Activated CD8-positive, alpha-beta memory T cell treated with anti-CD3 and anti-CD28 coated beads, Interleukin-2, amount 50 U/mL, for 48 hours (primary cell): ENCODE measurements around the gene RGS9.
"Not testable (repeated sequence)": the region's sequence is repeated elsewhere in the genome, so short reads cannot be mapped to it uniquely, and the experiment has no call there.

ENCODE experiments used
- DNase-seq: peaks from one replicate; pipeline ENCODE4 v3.0.0-alpha.2; 2020

Gene RGS9

DNA sequence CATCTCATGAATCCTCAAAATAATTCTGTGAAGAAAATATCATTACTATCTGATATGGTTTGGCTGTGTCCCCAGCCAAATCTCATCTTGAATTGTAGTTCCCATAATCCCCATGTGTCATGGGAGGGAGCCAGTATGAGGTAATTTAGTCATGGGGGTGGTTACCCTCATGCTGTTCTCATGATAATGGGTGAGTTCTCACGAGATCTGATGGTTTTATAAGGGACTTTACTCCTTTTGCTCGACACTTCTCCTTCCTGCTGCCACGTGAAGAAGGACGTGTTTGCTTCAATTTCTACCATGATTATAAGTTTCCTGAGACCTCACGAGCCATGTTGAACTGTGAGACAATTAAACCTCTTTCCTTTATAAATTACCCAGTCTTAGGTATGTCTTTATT is 20.7 kb upstream of the RGS9 start:
- not testable (repeated sequence) for DNase-seq

DNA sequence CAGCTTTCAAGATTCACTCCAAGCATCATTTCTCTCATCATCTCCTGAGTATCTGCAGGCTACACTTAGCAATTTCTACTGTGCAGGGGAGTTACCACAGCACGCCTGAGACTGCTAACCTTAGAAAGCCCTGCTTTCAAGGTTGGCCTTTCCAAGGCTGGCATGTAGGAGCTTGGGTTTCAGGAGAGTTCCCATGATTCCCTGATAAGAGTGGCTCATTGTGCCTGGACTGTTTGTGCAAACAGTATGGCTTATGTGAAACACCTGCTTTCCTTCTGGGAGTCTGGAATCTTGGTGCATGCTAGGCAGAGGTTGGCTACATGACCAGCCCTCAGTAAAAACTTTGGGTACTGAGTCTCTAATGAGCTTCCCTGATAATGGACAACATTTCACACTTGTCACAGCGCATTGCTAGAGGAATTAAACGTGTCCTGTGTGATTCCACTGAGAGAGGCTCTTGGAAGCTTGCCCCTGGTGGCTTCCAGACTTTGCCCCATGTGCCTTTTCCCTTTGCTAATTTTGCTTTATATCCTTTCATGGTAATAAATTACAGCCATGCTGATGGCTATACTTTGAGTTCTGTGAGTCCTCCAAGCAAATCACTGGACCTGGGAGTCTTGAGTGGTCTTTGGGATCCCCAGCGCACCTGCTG is 19.7 kb upstream of the RGS9 start:
- DNase-seq = no peak

DNA sequence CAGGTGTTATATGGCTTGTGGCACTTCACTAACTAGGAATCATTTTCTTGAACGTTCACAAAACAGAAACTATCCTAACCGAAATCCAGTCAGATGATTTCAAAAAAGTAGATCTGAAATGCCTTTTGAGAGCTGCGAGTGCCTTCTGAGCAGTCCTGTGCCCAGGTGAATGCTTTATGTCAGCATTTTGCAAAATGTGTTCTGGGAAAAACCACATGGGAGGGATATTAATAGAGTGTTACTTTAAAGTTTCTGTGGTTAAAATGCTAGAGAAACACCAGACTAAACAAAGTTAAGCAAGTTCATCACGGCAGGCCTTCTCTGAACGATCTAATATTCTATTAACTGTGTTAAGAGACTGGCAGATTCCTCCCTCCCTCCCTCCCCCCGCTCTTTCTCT is 15.8 kb upstream of the RGS9 start:
- no peak for DNase-seq

GRCh38 chr17:65121916-65122806 is 15.0 kb upstream of the RGS9 start:
- no peak for DNase-seq

DNA sequence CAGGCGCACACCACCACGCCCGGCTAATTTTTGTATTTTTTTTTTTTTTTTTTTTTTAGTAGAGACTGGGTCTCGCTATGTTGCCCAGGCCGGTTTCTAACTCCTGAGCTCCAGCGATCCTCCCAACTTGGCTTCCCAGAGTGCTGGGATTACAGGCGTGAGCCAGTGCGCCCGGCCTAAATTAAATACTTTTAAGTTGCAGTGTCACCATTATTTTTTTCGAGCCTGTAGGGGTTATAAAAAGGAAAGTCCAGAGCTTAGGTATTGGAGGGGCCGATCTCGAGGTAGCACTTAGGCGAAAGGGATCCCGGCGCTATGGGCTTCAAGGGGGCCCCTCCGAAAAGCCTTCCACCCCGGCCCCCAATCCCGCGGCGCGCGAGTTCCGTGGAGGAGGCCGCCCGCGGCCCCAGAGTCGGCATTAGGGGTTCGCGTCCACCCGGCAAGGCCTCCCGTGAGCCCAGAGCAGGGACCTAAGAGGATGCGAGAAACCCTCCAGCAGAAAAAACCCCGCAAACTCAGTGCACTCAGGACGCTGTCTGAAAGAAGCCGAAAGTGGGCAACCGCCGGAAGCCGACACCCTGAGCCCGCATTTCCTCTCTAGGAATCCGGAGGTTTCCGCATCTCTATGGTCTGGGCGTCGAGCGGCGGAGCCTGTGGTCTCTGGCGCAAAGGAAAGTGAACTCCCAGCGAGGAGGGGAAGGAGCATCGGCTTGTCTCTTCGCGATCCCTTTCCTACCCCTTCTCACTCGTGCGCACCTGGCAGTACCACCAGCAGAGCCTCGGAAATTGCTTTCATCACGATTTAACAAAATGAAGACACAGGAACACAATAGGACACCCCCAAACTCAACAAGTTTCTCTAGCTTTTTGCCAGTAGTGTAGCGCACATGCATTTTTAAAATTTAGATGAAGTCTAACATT is 14.1 kb upstream of the RGS9 start:
- DNase-seq = peak; percentile 84

- DNase-seq = peak; percentile 43
These were observed 13.2 kb upstream of the RGS9 start for GRCh38 chr17:65123757-65124675.

- no peak for DNase-seq
These were observed 6.3 kb upstream of the RGS9 start for GRCh38 chr17:65130832-65131231.

DNA sequence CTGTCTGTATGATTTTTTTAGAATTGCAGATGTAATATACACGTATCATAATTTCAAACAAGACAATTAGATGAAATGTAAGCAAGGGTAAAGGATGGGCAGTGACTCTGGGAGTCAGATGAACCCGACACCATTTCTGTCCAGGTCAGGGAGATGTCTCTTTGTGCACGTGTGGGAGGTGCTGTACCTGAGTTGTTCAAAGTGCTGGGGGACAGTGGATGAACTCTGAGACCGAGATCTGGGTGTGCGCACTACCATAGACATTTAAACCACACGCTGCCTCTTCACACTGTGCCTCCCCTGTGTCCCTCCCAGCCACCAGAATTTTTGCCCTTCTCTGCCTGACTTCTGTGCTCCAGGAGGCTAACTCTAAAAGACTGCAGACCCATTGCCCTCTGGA is 5.9 kb upstream of the RGS9 start:
- DNase-seq = no peak

DNA sequence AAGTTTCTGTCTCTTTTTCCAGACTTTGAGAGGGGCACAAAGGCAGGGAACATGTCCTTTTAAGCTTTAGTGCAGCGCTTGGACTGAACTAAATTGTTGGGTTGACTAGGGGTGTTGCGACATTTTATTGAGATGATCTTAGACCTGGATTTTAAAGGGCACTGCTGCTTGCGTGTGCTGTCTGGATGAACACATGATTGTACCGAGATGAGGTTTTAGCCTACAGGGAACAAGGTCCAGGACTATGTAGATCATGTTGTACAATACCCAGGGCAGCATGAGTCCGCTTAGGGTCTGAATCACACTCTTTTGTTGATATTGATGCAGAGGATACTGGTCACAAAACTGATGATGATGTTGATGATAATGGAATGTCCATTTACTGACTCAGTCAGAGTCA is 5.2 kb upstream of the RGS9 start:
- DNase-seq = no peak

DNA sequence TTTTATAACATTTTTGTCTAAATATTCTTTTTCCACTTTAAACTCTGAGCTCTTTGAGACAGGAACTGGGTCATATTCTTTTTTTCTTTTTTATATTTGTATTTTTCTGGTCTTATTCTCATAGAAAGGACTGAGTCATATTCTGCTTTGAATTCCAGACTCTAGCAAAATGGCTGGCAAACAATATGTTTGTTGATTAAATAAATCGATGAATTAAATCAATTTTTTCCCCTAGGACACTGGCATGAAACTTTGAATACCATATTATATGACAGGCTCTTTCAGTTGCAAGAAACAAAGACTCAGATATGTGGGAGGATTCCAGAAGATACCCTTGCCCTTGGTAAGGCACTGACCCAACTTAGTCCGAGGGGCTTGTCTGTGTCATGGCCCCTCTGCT is 3.1 kb upstream of the RGS9 start:
- no peak for DNase-seq

- no peak for DNase-seq
These were observed 2.1 kb downstream of the RGS9 start for GRCh38 chr17:65139101-65139764.

- no peak for DNase-seq
These were observed 5.1 kb downstream of the RGS9 start for GRCh38 chr17:65142247-65142646.

GRCh38 chr17:65143889-65144604 is 6.9 kb downstream of the RGS9 start:
- no peak for DNase-seq

- no peak for DNase-seq
These were observed 8.6 kb downstream of the RGS9 start for GRCh38 chr17:65145743-65146142.

- no peak for DNase-seq
These were observed 10.8 kb downstream of the RGS9 start for GRCh38 chr17:65147955-65148354.

DNA sequence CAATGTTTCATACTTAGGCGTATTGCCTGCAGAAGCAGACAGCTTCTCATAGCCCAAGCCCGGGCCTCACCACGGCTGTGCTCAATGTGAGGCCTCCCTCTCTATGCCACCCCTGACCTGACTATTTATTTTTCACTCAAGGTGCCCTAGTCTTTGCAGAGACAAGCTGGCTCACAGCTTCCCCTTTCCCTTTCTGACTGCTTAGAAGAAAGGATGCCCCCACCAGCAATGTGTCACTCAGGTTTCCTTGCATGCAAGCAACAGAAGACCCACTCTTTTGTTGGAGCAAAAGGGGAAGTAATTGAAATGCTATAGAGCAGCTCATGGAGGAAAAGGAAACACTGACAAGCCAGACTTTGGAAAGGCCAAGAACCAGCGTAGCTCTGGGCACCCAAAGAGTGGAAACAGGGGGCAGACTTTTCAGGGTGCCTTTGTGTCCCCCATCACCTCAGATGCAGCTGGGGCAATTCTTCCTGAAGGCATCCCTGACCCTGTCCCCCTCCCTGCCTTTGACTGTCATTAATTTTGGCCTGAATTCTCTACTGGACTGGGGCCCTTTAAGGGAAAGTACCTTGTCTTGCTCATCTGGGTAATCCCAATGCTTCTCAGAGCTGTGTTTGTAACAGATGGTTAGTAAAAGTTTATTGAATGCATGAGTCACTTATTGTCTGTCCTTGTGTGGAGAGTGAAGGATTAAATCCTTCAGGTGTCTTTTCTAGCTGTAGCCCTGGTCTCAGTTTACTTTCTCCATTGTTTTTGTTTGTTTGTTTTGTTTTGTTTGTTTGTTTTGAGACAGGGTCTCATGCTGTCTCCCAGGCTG is 17.8 kb downstream of the RGS9 start:
- no peak for DNase-seq

DNA sequence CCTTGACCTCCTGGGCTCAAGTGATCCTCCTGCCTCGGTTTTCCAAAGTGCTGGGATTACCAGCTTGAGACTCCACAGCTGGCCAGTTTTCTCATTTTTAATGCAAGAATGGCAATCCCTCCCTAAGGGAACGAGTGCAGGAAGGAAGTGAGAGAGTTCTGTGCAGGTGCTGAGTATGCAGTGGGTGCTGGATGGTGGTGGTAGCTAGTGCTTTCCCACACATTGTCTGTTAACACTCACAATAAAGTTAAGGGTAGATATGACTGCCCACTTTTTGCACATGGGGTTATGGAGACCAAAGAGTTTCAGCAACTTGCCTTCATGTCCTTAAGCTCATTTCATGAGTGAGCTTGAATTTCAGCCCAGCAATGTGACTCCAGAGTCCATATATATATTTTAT is 18.5 kb downstream of the RGS9 start:
- no peak for DNase-seq

DNA sequence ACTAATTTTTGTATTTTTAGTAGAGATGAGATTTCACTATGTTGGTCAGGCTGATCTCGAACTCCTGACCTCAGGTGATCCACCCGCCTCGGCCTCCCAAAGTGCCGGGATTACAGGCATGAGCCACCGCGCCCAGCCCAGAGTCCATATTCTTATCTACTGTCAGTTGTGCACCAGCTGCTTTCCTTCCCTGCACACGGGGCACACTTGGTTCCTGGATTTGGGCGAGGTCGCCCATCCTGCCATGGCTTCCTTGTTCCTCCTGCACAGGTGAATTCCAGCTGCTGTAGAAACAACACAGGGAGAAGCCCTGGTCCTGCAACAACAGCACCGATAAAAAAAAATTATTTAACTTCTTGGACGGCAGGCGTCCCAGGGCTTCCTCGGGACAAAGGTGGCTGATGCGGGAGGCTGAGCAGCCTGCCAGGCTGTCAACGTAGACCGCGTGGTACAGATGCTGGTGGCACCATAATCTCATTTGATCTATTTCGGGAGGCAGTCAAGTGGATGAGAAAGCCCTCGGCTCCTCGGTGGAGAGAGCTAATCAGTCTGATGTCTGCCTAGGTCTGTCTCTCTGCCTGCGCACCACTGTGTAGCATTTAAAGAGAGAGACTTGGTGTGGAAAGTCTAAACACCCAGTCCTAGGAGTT is 19.1 kb downstream of the RGS9 start:
- no peak for DNase-seq

- DNase-seq = no peak
These were observed 19.8 kb downstream of the RGS9 start for GRCh38 chr17:65156835-65157565.
